Measurements from ENCODE around the gene ITGAV. TPM values are rescaled to one million over a fixed set of nuclear protein-coding genes. Genes with fewer than 3 reads are reported as not detected.
A peak's percentile ranks its signal among the peaks of the same experiment; 100 is the strongest.

ITGAV gene
- 46.8 and 50.3 TPM in 2 replicates for total RNA-seq
- long read RNA-seq, partial matches to known transcripts, result 2 of 8 reads
- long read RNA-seq, other reads (novel, unspliced or antisense), result 6 of 8 reads

DNA sequence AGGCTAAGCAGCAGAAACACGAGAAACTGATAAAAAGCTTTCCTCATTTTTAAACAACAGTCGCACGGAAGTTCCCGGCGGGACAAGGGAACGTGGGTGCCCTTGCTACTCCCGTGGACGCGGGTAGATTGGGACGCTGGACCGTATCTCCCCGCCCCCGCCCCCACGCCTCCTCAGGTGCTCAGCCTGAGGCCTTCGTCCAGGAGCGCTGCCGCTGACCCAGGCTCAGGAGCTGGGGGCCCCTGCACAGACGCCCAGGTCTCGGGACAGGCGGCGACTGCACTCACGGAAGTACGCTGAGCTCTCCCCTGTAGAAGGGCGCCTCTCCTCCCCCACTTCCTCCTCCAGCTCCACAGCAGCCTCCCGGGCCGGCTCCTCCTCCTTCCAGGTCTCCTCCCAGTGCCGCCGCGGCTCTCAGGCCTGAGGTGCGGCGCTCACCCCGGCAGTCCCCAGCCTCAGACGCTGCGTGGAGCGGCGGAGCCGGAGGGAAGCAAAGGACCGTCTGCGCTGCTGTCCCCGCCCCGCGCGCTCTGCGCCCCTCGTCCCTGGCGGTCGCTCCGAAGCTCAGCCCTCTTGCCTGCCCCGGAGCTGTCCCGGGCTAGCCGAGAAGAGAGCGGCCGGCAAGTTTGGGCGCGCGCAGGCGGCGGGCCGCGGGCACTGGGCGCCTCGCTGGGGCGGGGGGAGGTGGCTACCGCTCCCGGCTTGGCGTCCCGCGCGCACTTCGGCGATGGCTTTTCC is at the start of gene ITGAV:
Gene ITGAV, plus strand, starts transcription at position 445 of the 738 bp plus-strand sequence. Its CDS starts 283 bp downstream, at position 728.
- Mint-ChIP-seq H3K27ac (ENCODE audit: unreplicated experiment) (peak within 1 kb of the TSS; percentile 87), H3K4me1 (peaks cover 40% of the 10 kb centered on the region), H3K36me3 (ENCODE audit: low read depth) (no peaks in the 10 kb centered on the region), H3K27me3 (ENCODE audit: low read depth) (no peaks in the 10 kb centered on the region), H3K9me3 (no peaks in the 10 kb centered on the region), H3K4me3 (peak within 1 kb of the TSS; percentile 89)
- TF ChIP-seq, protein P1, sequence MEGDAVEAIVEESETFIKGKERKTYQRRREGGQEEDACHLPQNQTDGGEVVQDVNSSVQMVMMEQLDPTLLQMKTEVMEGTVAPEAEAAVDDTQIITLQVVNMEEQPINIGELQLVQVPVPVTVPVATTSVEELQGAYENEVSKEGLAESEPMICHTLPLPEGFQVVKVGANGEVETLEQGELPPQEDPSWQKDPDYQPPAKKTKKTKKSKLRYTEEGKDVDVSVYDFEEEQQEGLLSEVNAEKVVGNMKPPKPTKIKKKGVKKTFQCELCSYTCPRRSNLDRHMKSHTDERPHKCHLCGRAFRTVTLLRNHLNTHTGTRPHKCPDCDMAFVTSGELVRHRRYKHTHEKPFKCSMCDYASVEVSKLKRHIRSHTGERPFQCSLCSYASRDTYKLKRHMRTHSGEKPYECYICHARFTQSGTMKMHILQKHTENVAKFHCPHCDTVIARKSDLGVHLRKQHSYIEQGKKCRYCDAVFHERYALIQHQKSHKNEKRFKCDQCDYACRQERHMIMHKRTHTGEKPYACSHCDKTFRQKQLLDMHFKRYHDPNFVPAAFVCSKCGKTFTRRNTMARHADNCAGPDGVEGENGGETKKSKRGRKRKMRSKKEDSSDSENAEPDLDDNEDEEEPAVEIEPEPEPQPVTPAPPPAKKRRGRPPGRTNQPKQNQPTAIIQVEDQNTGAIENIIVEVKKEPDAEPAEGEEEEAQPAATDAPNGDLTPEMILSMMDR (conservative IDR thresholded peaks at IDR 0.05), result no peak
- DNase-seq (ENCODE audit: low read depth, low spot score), result peak; percentile 84

GRCh38 chr2:186540941-186541340 is 48.9 kb upstream of the ITGAV start:
- Mint-ChIP-seq H3K9me3 (peaks cover 9% of the 10 kb centered on the region), H3K36me3 (ENCODE audit: low read depth) (no peaks in the 10 kb centered on the region), H3K27me3 (ENCODE audit: low read depth) (no peaks in the 10 kb centered on the region), H3K4me3 (no peak overlapping the region), H3K27ac (ENCODE audit: unreplicated experiment) (no peak overlapping the region), H3K4me1 (peaks cover 20% of the 10 kb centered on the region)
- DNase-seq (ENCODE audit: low read depth, low spot score), result no peak
- TF ChIP-seq, protein P1 (conservative IDR thresholded peaks at IDR 0.05), result no peak

GRCh38 chr2:186542002-186542401 is 47.9 kb upstream of the ITGAV start:
- no peak for DNase-seq (ENCODE audit: low read depth, low spot score)
- Mint-ChIP-seq H3K9me3 (peaks cover 5% of the 10 kb centered on the region), H3K4me1 (peaks cover 20% of the 10 kb centered on the region), H3K27me3 (ENCODE audit: low read depth) (no peaks in the 10 kb centered on the region), H3K27ac (ENCODE audit: unreplicated experiment) (no peak overlapping the region), H3K4me3 (no peak overlapping the region), H3K36me3 (ENCODE audit: low read depth) (no peaks in the 10 kb centered on the region)
- TF ChIP-seq, protein P1 (conservative IDR thresholded peaks at IDR 0.05), result no peak

DNA sequence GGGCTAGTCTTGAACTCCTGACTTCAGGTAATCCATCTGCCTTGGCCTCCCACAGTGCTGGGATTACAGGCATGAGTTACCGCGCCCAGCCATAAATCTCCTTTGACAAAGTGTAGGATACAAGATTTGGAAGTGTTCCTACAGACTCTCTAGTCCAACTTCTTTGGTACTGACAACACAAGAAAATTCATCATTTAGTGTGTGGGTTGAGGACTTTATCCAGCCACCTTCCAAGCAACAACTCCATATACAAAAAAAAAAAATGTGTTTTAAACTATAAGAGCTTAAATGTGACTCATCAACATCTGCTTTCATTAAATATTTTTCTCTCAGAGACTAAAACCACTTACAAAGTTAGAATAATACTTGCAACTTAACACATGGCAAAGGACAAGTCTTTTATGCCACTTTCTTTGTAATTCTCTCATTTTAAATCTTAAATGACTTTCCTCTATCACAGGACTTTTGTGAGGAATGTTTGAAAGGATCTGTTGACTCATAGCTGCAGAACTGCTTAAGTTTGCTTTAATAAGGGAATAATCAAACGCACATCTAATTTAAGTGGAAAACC is 46.2 kb upstream of the ITGAV start:
- no peaks in the 10 kb centered on the region for H3K36me3 Mint-ChIP-seq (ENCODE audit: low read depth)
- no peaks in the 10 kb centered on the region for H3K9me3 Mint-ChIP-seq
- H3K4me1 Mint-ChIP-seq, result peaks cover 20% of the 10 kb centered on the region
- no peak for DNase-seq (ENCODE audit: low read depth, low spot score)
- no peak overlapping the region for H3K27ac Mint-ChIP-seq (ENCODE audit: unreplicated experiment)
- H3K4me3 Mint-ChIP-seq, result no peak overlapping the region
- TF ChIP-seq, protein P1 (conservative IDR thresholded peaks at IDR 0.05), result no peak
- H3K27me3 Mint-ChIP-seq (ENCODE audit: low read depth), result no peaks in the 10 kb centered on the region

DNA sequence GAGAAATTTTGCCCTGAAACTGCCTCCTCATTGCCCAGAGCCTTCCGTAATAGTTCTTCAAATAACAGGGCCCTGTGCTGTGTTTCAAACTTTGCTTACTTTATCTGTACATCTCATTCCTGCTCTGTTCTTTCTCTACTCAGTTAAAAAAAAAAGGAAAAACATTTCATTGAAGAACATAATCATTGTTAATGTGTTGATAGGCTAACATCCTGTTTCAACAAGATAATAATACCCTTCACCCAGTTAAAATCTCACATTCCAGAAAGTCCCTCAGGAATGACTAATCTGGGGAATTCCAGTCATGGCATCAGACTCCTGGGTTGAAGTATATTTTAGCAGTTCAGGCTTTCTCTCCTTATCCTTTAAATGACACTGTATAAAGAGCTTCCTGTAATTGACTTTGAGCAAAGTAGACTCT is 45.6 kb upstream of the ITGAV start:
- Mint-ChIP-seq H3K36me3 (ENCODE audit: low read depth) (no peaks in the 10 kb centered on the region), H3K4me3 (no peak overlapping the region), H3K27ac (ENCODE audit: unreplicated experiment) (no peak overlapping the region), H3K4me1 (peaks cover 20% of the 10 kb centered on the region), H3K27me3 (ENCODE audit: low read depth) (no peaks in the 10 kb centered on the region), H3K9me3 (no peaks in the 10 kb centered on the region)
- TF ChIP-seq, protein P1 (conservative IDR thresholded peaks at IDR 0.05), result no peak
- DNase-seq (ENCODE audit: low read depth, low spot score), result no peak

All from neural crest cell (in vitro differentiated cells).